Measurements from ENCODE around the gene EXD1.

DNA sequence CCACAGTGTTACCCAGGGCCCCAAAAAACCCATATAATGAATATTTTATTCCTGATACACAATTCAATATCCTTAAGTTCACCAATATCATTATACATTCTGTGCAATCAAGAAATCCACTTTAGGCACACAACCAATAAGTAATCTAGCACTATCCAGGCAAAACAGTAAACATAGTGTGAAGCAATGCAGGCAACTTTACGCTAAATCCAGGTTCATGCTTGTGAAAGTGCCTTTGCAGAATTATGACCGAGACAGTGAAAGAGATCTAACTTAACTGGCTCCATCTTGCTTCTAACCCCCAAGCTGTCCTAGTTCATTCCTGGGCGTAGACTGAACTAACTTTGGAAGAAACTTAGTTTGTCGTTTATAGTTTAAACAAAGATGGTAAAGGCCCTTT lies 80.3 kb downstream of the EXD1 start:
- TF ChIP-seq, protein P1, sequence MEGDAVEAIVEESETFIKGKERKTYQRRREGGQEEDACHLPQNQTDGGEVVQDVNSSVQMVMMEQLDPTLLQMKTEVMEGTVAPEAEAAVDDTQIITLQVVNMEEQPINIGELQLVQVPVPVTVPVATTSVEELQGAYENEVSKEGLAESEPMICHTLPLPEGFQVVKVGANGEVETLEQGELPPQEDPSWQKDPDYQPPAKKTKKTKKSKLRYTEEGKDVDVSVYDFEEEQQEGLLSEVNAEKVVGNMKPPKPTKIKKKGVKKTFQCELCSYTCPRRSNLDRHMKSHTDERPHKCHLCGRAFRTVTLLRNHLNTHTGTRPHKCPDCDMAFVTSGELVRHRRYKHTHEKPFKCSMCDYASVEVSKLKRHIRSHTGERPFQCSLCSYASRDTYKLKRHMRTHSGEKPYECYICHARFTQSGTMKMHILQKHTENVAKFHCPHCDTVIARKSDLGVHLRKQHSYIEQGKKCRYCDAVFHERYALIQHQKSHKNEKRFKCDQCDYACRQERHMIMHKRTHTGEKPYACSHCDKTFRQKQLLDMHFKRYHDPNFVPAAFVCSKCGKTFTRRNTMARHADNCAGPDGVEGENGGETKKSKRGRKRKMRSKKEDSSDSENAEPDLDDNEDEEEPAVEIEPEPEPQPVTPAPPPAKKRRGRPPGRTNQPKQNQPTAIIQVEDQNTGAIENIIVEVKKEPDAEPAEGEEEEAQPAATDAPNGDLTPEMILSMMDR (IDR thresholded peaks at IDR 0.05): no peak
- TF ChIP-seq POLR2AphosphoS5 (IDR thresholded peaks at IDR 0.05) (no peak), EP300 (IDR thresholded peaks at IDR 0.05) (no peak)
